Kidney (tissue), 14 donors: ENCODE measurements around the gene PRR29. TPM values are rescaled to one million over a fixed set of nuclear protein-coding genes. Genes with fewer than 3 reads are reported as not detected.

Experiments used
- DNase-seq, 5 donors: peaks; one replicate each; pipeline ENCODE4 v3.0.0-alpha.2; 2013 to 2020
- FAIRE-seq: peaks from 2 replicates; lab custom pipeline; 2012; peaks lifted over from hg19 to GRCh38; lab: Jason Lieb, UNC
- H3K27ac ChIP-seq, 2 donors: one replicate each; pipeline ENCODE4 v1.7.0; 2013; ENCODE audit warnings: low read depth in 2 of 2, low read length in 2 of 2, inconsistent platforms in 1 of 2
- H3K27me3 ChIP-seq: one replicate; pipeline ENCODE4 v1.7.1; 2013; ENCODE audit warnings: low read length, inconsistent platforms; ENCODE audit not compliant: control insufficient read depth, insufficient read depth
- H3K36me3 ChIP-seq, 3 donors: one replicate each; pipeline versions ENCODE4 v1.7.0 to v1.7.1; 2013; ENCODE audit warnings: low read length in 3 of 3, control low read depth in 1 of 3, inconsistent platforms in 1 of 3; ENCODE audit not compliant: insufficient read depth in 3 of 3, control insufficient read depth in 2 of 3
- H3K4me1 ChIP-seq, 3 donors: one replicate each; pipeline versions ENCODE4 v1.7.0 to v1.7.1; 2013; ENCODE audit warnings: low read length in 3 of 3, inconsistent platforms in 1 of 3, low read depth in 1 of 3; ENCODE audit not compliant: control insufficient read depth in 2 of 3, insufficient read depth in 2 of 3
- H3K4me3 ChIP-seq, 3 donors: one replicate each; pipeline versions ENCODE4 v1.7.0 to v1.8.1; 2013; ENCODE audit warnings: low read length in 3 of 3, control low read depth in 1 of 3, inconsistent platforms in 1 of 3
- H3K9ac ChIP-seq, 3 donors: one replicate each; pipeline versions ENCODE4 v1.7.0 to v1.7.1; 2013; ENCODE audit warnings: low read length in 3 of 3, control low read depth in 1 of 3, inconsistent platforms in 1 of 3
- H3K9me3 ChIP-seq, 3 donors: one replicate each; pipeline versions ENCODE4 v1.7.0 to v1.7.1; 2013; ENCODE audit warnings: low read length in 3 of 3, control low read depth in 1 of 3, inconsistent platforms in 1 of 3; ENCODE audit not compliant: control insufficient read depth in 2 of 3, insufficient read depth in 1 of 3
- intact Hi-C: fragments of 100-400 bp; cut with DNase I; formaldehyde crosslinking; loops from one replicate; pipeline ENCODE4 v1.11.1; 2022
- polyA plus RNA-seq: library from polyadenylated mRNA; stranded (reverse); fragments of 350-450 nt; fragmentation: Illumina TruSeq; extraction: RNeasy Lipid Tissue Mini Kit (QIAGEN cat#74804); gene quantifications from one replicate; pipeline ENCODE4 v1.2.3, GENCODE V29; 2014; ENCODE audit warnings: low read depth, low replicate concordance; ENCODE audit not compliant: insufficient read depth
- total RNA-seq: library from RNA; stranded (reverse); fragmentation: NEBNext Ultra II Directional; extraction: Animal tissue kit (Norgen Biotek cat#: 25700); gene quantifications from one replicate; pipeline ENCODE4 v1.2.1, GENCODE V29; 2021
- TF ChIP-seq, protein P1 (sequence below): IDR thresholded peaks from 3 replicates; pipeline ENCODE4 v1.5.1; 2012; ENCODE audit warnings: mild to moderate bottlenecking, moderate library complexity, borderline replicate concordance; ENCODE audit not compliant: insufficient read depth; ENCODE audit errors: extremely low read depth
- donor health status: control.
- donor health status: control.
- donor health status: control.
- donor health status: control.
- donor health status: control.
- donor health status: DM: yes; HTN: yes; CAD: no.
- donor health status: Normal renal cell carcinoma (clear cell type).

Gene PRR29
- total and polyA plus RNA-seq, 2 donors from 2014 or later: 1.2 to 4.4 TPM

DNA sequence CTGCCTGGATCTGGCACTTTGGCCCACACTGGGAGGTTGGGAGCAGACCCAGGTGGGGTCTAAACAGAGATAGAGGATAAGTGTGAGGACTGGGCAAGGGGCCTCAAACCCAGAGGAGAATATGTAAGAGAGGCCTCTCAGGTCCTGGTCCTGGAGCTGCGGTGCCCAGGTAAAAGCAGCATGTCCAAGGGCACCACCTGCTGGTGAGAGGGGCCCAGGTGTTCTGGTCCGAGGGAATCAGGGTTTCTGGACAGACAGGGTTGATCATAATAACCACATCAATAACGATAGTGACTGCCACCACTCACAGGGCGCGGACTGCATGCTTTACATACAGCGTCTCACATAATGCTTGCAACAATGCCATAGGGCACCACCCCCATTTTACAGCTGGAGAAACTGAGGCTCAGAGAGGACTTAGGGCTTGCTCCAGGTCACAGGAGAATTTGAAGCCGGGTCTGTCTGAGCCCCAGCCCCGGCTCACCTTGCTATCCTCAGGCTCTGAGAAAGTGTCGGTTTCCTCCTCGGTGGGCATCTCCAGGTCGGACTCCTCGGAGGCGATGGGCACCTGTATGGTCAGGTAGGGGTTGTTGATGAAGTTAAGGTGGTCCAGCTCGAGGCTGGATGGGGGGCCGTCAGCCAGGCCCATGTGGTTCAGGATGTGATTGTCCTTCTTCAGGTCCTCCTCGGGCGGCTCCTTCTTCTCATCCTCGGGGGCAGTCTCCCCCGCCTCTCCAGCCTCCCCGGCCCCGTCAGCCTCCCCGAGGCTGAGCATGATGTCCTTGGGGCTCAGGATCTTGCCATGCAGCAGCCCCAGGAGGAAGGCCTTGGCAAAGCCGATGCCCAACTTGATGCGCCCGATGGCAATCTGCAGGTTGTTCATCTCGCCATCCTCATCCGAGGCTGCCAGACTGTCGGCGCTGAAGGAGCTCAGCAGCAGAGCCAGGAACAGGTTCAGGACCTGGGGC is 46.9 kb upstream of the PRR29 start:
- FAIRE-seq (no peak), DNase-seq (peak in 3 of 5 donors; percentile 51 to 66 (median 64))
- TF ChIP-seq, protein P1, sequence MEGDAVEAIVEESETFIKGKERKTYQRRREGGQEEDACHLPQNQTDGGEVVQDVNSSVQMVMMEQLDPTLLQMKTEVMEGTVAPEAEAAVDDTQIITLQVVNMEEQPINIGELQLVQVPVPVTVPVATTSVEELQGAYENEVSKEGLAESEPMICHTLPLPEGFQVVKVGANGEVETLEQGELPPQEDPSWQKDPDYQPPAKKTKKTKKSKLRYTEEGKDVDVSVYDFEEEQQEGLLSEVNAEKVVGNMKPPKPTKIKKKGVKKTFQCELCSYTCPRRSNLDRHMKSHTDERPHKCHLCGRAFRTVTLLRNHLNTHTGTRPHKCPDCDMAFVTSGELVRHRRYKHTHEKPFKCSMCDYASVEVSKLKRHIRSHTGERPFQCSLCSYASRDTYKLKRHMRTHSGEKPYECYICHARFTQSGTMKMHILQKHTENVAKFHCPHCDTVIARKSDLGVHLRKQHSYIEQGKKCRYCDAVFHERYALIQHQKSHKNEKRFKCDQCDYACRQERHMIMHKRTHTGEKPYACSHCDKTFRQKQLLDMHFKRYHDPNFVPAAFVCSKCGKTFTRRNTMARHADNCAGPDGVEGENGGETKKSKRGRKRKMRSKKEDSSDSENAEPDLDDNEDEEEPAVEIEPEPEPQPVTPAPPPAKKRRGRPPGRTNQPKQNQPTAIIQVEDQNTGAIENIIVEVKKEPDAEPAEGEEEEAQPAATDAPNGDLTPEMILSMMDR: peak; percentile 28
- Histone ChIP-seq H3K27me3 (no peaks in the 10 kb centered on the region), H3K27ac (no peak overlapping the region), H3K9me3 (no peaks in the 10 kb centered on the region), H3K36me3 (no peaks in the 10 kb centered on the region), H3K4me3 (no peak overlapping the region), H3K4me1 (peaks cover 0 to 4% (median 0%) of the 10 kb centered on the region in 3 donors), H3K9ac (no peak overlapping the region)
- intact Hi-C loops: no loop called here

DNA sequence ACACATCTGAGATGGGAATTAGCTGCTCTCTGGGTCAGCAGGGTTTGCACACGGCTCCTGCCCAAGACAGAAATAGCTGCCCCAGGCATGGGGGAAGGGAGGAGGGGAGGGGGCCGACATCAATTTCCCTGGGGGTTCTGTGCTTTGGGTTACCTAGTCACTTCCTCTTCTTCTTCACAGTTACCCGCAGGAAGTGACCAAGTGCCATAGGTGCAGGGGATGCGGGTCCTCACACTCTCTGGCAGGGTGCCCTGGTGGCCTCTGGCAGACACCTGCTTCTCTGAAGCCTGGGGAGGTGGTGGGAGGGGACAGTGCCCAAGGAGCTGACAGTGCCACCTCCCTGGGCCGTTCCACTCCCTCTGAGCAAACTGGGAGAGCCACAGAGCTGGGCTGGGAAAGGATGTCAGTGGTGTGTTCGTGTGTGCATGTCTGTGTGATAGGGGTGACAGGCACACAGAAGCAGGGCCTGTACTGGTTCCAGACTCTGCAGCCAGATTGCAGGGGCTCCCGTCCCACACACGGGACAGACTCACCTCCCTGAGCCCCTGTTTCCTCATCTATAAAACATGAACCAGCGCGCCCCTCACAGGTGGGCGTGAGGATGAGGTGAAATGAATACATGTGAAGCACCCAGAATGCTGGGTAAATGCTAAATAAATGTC is 43.6 kb upstream of the PRR29 start:
- intact Hi-C loops: no loop called here
- no peak for DNase-seq
- no peaks in the 10 kb centered on the region for H3K27me3 ChIP-seq
- TF ChIP-seq, protein P1: no peak
- no peaks in the 10 kb centered on the region for H3K4me1 ChIP-seq
- H3K9me3 ChIP-seq: no peaks in the 10 kb centered on the region
- no peak overlapping the region for H3K4me3 ChIP-seq
- no peak overlapping the region for H3K27ac ChIP-seq
- H3K9ac ChIP-seq: no peak overlapping the region
- H3K36me3 ChIP-seq: no peaks in the 10 kb centered on the region
- no peak for FAIRE-seq

DNA sequence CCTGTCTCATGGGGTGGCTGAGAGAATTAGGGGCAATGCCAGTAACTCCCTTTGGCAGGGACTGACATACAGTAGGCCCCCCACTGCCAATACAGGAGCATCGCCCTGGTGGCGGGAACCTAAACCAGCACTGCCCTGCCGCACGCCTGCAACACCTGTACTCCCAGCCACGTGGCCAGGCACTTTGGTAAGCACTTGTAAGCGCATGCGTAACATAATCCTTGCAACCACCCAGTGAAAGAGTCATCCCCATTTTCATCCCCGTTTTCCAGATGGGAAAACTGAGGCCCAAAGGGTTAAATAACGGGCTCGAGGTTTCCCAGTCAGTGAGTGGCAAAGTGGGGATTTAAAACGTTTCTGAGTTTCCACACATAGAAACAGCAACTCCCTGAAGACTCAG is 42.9 kb upstream of the PRR29 start:
- no peak overlapping the region for H3K27ac ChIP-seq
- H3K27me3 ChIP-seq: no peaks in the 10 kb centered on the region
- H3K9me3 ChIP-seq: no peaks in the 10 kb centered on the region
- no peak overlapping the region for H3K9ac ChIP-seq
- TF ChIP-seq, protein P1: no peak
- intact Hi-C loops: no loop called here
- no peak for DNase-seq
- FAIRE-seq: no peak
- no peaks in the 10 kb centered on the region for H3K4me1 ChIP-seq
- H3K36me3 ChIP-seq: no peaks in the 10 kb centered on the region
- H3K4me3 ChIP-seq: no peak overlapping the region
